H1 (cell line): ENCODE measurements around the gene RFT1.

Experiments used
- ATF3 ChIP-seq: IDR thresholded peaks from 2 replicates; pipeline ENCODE4 v1.6.1; 2011; ENCODE audit warnings: low read depth, mild to moderate bottlenecking, low read length; ENCODE audit not compliant: insufficient read depth
- CTCF ChIP-seq, 3 experiments: IDR thresholded peaks; 1 replicate in 2 of 3; 2 replicates in 1 of 3; pipeline versions ENCODE4 v1.5.1 to v1.6.1; 2011; ENCODE audit warnings: low read length in 3 of 3, mild to moderate bottlenecking in 3 of 3, inconsistent platforms in 2 of 3, low read depth in 1 of 3, moderate library complexity in 1 of 3; ENCODE audit not compliant: insufficient read depth in 1 of 3; ENCODE audit errors: control extremely low read depth in 1 of 3
- GABPA ChIP-seq: IDR thresholded peaks from 2 replicates; pipeline ENCODE4 v1.6.1; 2011; ENCODE audit warnings: mild to moderate bottlenecking, low read length, moderate library complexity, borderline replicate concordance; ENCODE audit not compliant: insufficient read depth
- MAX ChIP-seq: IDR thresholded peaks from 2 replicates; pipeline ENCODE4 v1.6.1; 2012; ENCODE audit warnings: inconsistent platforms
- POLR2AphosphoS5 ChIP-seq: IDR thresholded peaks from 2 replicates; pipeline ENCODE4 v1.6.1; 2011; ENCODE audit warnings: low read depth, low read length
- SUZ12 ChIP-seq: fragments of 200-600 bp; sonication (generic); IDR thresholded peaks from 2 replicates; pipeline ENCODE4 v1.6.1; 2012; ENCODE audit warnings: mild to moderate bottlenecking, inconsistent platforms, low read length, moderate library complexity, mixed read lengths
- USF2 ChIP-seq: IDR thresholded peaks from 2 replicates; pipeline ENCODE4 v1.6.1; 2011; ENCODE audit warnings: low read length, improper control_type of control experiment

GRCh38 chr3:53126601-53127000 lies 3.6 kb downstream of the RFT1 start:
- TF ChIP-seq USF2 (no peak), POLR2AphosphoS5 (no peak), SUZ12 (no peak), MAX (no peak), GABPA (no peak), CTCF (IDR thresholded peaks at IDR 0.05; ENCODE audit: control extremely low read depth in 1 of 3, insufficient read depth in 1 of 3, low read depth in 1 of 3, low read length in 3 of 3) (no peak), ATF3 (no peak)
